ENCODE data around the gene SIDT1. TPM values are rescaled to one million over a fixed set of nuclear protein-coding genes. Genes with fewer than 3 reads are reported as not detected.
A peak's percentile ranks its signal among the peaks of the same experiment; 100 is the strongest.
"Not testable (repeated sequence)": the region's sequence is repeated elsewhere in the genome, so short reads cannot be mapped to it uniquely, and the experiment has no call there.

SIDT1 gene
- total RNA-seq, 1 donor from 2014 or later = 0.78 TPM

DNA sequence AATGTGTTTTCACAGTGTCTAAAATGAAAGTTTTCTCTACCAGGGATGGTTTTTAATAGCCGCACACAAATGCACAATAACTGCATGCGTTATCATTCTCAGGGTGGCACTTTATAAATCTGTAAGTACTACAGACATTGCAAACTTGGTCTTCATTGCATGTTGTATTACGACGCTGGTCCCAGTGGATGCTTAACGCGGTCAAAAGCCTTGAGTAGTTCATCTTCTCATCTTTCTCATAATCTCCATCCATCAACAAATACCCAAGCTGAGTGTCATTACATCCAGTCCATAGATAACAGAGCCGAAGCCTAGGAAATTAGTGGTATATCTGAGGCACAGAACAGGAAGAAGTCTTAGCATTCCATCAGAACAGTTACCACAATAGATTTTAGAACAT, 91.5 kb downstream of the SIDT1 start:
- DNase-seq (no peak), ATAC-seq (ENCODE audit: poor library complexity) (no peak)
- intact Hi-C loops (cut with DNase I) = loop anchor here (10.0 kb wide), 1 partner anchor 121 kb away; the partner anchor contains the start of genes ATP6V1A and NAA50

DNA sequence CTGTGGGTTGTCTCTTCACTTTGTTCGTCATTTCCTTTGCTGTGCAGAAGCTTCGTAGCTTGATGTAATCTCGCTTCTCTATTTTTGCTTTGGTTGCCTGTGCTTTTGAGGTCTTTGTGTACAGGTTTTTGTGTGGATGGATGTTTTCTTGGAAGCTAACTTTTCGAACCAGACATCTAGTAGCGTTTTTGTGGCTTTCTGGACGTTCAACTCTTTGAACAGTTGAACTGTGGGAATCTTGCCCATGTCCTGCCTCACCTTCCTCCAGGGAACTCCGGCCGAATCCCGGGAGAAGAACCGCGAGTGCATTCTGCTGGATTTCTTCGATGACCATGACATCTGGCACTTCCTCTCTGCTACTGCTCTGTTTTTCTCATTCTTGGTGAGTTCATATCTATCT, 93.5 kb downstream of the SIDT1 start:
- DNase-seq (no peak), ATAC-seq (ENCODE audit: poor library complexity) (peak; percentile 55)
- intact Hi-C loops (cut with DNase I) = loop anchor here (5.0 to 10.0 kb wide), 2 partner anchors 119 to 134 kb away; partner anchors contain the start of genes ATP6V1A and NAA50

DNA sequence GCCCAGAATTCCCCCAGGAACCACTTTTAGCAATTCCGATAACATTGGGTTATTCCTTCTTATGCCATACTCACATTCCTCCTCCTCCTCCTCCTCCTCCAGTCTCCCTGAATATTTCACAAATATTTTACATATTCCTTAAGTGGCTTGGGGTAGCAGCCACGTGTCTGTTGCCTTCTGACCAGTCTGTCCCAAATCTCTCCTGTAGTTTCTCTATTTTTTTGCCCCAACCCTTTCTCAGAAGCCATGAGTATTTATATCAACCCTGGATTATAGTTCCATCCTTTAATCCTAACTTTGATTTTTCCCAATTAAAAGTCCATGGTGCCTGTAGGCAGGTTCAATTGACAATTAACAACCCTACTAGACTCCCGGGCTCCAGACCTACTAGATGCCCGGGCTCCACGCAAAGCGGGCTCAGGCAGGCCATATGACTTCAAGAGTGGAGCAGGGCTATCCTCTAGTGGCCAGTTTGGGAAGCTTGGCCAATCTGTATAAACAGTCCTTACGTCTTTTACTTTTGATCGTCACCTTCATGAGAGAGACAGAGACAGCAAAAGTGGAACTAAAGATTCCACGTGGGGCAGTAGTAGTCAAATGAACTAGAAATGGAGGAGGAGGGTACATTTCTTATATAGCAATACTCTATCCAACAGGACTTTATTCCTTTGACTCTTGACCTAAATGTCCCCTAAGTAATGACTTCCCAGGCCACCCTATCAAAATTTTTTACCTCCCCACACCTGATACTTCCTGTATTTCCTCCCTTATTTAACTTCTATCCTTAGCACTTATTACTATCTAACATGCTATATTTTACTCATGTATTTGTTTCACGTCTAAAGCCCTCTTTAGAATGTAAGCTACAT, 94.4 kb downstream of the SIDT1 start:
- DNase-seq = peak; percentile 62

DNA sequence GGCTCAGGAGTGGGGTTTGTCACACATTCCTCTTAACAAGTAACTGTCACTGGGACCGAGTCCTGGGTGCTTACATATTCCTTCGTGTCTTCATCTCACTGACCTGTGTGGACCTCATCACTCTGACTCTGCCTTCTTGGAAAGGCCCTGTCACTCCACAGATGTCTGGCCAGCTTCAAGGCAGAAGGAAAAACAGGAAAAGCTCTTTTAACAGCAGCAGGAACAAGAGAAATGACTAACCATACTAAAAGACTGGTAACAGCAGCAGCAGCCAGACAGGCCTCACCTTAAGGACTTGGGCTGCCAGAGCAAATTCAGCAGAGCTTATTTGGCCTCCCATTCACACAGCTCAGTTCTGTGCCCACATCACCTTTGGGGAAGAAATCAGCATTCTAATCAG, 96.0 kb downstream of the SIDT1 start:
- intact Hi-C loops (cut with DNase I) = loop anchor here (5.0 to 10.0 kb wide), 2 partner anchors 116 to 136 kb away; partner anchors contain the start of genes ATP6V1A and NAA50
- no peak for DNase-seq
- ATAC-seq (ENCODE audit: poor library complexity) = no peak

More for the DNA sequence above, 94.4 kb downstream of the SIDT1 start:
- intact Hi-C loops (cut with DNase I) = loop anchor here (5.0 to 10.0 kb wide), 2 partner anchors 118 to 134 kb away; partner anchors contain the start of genes ATP6V1A and NAA50
- peak; percentile 96 for ATAC-seq (ENCODE audit: poor library complexity)

DNA sequence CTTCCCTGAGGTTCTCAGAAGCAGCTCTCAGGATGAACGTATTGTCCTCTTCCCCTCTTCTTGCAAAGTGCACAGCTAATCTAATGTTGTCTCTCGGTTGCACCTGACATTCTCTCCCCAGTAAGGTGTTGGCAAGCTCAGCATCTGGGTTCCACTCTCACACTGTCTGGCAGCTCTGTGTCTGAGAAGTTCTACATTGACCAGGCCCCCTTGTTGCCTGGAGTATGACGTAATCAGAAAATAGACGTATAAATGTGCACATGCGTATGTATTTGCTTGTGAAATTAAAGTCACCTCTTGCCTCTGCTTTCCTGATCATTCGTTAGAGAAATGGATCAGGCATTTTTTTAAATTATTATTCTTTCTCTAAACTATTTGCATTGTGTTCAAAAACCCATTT, 96.4 kb downstream of the SIDT1 start:
- intact Hi-C loops (cut with DNase I) = loop anchor here (5.0 to 10.0 kb wide), 2 partner anchors 116 to 136 kb away; partner anchors contain the start of genes ATP6V1A and NAA50
- no peak for ATAC-seq (ENCODE audit: poor library complexity)
- DNase-seq = no peak

DNA sequence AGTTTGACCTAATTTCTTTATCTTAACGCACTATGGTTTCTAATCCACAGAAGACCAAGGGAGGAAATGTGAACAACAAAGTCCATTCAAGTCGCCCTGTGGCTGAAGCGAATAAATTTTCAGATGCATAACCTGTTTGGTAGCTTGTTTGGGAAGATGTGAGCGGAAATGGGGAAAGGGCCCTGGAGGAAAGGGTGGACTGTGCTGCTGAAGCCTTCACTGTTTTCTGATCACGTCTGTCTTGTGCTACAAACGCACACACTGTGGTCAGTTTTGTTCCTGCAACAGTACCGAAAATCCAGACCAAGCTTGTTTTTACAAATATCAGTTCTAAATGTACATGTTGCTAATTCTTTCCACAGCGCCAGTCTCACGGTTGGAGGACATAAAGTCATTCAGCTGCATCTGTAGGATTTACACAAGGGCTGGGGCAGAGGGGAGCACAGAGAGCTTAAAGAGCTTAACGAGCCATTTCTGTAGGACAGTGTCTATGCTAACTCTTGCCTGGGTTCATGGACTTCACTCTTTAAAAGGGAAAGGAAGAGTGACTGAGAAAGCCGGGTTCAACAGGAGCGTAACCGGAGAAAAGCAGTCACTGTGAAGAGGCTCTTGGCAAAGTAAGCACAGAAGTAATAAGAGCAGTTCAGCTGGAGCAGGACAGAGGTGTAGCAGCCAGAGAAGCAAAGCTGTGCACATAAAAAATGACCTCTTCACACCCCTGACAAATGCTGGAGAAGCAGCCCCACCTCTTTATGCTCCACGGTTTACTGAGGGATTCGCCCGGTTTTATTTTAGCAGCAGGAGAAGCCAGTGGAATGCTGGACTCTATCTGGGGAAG, 97.4 kb downstream of the SIDT1 start:
- DNase-seq = no peak
- intact Hi-C loops (cut with DNase I) = loop anchor here (5.0 to 10.0 kb wide), 2 partner anchors 115 to 138 kb away; partner anchors contain the start of genes ATP6V1A and NAA50
- ATAC-seq (ENCODE audit: poor library complexity) = no peak

DNA sequence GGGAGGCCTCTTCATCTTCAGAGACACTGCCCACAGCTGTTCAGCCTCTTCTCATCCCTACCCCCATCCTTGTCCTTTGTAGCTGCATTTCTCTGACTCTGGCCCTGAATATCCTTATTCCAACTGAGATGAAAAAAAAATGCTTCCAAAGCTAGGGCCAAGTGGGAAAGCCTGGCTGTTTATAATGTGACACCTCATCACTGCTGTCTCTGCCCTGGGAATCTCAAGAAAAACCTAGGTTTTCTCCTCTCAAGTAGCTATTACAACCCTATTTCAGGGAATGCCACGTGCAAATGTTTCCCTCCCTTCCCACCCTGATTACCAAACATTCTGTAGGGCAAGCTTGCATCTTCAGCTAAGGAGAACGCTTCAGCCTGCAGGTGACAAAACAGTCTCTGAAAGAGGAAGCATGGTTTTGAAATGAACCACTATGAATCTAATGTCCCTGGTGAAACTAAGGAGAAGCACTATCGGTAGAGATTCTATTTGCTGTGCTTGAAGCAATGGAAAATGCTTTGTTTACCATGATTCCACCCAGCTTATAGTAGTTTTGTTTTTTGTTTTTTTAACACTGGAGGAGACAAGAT, 98.7 kb downstream of the SIDT1 start:
- ATAC-seq (ENCODE audit: poor library complexity) (no peak), DNase-seq (no peak)
- intact Hi-C loops (cut with DNase I) = no loop called here

DNA sequence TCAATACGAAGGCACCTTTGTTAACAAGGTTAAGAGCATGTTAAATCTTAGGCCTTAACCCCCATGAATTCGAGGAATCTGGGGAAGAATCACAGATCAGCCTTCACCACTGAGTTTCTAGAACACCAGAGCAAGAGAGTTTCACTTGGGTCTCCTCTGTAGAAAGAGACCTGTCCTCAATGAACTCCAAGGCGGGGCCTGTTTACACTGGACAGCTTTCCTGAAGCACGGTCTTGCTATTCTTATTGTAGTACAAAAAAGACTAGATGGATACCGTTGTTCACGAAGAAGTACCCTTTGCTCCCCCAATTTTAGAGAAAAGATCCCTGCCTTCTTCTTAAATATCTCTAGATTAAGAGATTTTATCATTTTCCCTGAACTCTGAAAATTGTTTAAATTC, 99.2 kb downstream of the SIDT1 start:
- DNase-seq (no peak), ATAC-seq (ENCODE audit: poor library complexity) (no peak)
- intact Hi-C loops (cut with DNase I) = no loop called here

DNA sequence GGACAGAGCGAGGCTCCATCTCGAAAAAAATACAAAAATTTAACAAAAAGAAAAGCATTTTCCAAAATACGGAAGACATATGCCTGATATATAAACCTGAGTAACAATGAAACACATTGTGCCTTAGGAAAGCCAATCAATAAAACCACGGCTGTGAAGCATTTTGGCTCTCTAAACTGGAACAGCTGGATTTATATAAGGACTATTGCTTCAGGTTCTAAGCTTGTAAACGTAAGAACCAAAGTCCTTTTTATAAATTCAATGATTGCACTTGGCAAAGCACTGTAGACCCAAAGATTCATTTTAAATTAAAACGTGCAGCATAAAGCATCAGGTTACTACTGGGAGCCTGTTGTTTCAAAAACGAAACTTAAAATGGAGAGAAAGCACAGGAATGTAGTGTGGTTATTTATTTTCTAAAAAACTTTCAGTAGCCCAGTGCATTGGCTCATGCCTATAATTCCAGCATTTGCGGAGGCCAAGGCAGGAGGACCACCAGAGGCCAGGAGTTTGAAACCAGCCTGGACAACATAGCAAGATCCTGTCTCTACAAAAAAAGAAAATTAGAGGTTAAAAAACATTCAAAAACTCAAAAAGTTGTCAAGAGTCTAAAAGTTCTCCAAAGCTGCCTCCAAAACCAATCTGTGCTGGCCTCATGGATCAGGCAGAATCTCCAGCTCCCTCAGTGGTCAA, 102.6 kb downstream of the SIDT1 start:
- DNase-seq = no peak
- intact Hi-C loops (cut with DNase I) = no loop called here

DNA sequence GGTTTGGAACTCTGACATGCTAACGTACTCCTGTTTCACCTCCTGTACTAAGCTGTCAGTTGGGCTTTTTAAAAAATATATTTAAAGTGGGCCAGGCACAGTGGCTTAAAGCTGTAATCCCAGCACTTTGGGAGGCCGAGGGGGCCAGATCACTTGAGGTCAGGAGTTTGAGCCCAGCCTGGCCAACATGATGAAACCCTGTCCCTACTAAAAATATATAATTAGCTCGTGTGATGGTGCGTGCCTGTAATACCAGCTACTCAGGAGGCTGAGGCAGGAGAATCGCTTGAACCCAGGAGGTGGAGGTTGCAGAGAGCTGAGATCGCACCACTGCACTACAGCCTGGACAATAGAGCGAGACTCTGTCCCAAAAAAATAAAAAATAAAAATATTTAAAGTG, 103.7 kb downstream of the SIDT1 start:
- intact Hi-C loops (cut with DNase I); DNase-seq; ATAC-seq (ENCODE audit: poor library complexity): not testable (repeated sequence)

More for the DNA sequence above, 102.6 kb downstream of the SIDT1 start:
- ATAC-seq (ENCODE audit: poor library complexity) = no peak

DNA sequence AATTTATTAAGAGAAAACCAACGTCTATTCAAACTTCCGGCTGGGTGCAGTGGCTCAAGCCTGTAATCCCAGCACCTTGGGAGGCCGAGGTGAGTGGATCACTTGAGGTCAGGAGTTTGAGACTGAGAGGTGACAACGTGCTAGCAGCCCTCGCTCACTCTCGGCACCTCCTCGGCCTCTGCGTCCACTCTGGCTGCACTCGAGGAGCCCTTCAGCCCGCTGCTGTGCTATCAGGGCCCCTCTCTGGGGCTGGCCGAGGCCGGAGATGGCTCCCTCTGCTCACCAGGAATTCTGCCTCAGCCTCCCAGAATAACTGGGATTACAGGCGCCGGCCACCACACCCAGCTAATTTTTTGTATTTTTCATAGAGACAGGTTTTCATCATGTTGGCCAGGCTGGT, 105.4 kb downstream of the SIDT1 start:
- intact Hi-C loops (cut with DNase I) = no loop called here
- no peak for ATAC-seq (ENCODE audit: poor library complexity)
- DNase-seq = no peak

DNA sequence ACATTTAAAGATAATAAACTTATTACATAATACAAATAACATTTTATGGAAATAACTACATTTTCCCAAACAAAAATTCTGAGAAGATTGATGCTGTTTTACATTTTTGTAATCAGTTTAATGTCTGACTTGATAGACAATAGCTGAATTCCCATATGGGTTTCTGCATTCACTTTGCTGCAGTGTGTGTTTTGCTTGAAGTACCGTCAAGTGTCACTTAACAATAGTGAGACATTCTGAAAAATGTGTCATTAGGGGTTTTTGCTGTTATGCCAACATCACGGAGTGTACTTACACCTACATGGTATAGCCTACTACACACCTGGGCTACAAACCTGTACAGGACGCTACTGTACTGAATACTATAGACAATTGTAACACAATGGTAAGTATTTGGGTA, 106.6 kb downstream of the SIDT1 start:
- ATAC-seq (ENCODE audit: poor library complexity) (no peak), DNase-seq (no peak)
- intact Hi-C loops (cut with DNase I) = no loop called here

DNA sequence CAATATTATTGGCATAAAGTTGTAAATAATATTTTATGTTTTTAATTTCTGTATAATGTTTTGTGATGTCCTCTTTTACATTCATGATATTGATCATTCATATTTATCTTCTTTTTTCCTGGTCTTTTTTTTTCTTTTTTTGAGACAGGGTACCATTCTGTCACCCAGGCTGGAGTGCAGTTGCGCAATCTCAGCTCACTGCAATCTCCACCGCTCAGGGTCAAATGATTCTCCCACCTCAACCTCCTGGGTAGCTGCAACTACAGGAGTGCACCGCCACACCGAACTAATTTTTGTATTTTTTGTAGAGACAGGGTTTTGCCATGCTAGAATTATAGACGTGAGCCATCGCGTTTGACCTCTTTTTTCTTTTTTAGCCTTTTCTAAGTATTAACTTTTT, 111.2 kb downstream of the SIDT1 start:
- DNase-seq = no peak
- ATAC-seq (ENCODE audit: poor library complexity) = no peak
- intact Hi-C loops (cut with DNase I) = no loop called here

DNA sequence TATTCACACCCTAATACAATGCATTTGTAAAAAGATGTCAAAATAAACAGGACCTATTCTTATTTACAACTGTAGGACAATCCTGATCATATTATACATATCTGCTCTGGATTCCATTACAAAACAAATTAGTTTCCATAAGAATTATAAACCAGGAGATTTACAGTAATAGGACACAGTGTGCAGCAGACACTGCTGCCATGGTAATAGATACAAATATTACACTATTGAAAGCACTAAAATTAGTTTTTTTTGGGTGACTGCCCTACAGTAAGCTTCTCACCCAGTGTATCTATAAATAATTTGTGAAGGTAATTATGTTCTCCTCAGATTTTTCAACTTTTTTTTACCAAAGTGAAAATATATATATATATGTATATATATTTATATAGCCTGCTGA, 116.2 kb downstream of the SIDT1 start:
- intact Hi-C loops (cut with DNase I) = no loop called here
- ATAC-seq (ENCODE audit: poor library complexity) (peak; percentile 77), DNase-seq (no peak)

DNA sequence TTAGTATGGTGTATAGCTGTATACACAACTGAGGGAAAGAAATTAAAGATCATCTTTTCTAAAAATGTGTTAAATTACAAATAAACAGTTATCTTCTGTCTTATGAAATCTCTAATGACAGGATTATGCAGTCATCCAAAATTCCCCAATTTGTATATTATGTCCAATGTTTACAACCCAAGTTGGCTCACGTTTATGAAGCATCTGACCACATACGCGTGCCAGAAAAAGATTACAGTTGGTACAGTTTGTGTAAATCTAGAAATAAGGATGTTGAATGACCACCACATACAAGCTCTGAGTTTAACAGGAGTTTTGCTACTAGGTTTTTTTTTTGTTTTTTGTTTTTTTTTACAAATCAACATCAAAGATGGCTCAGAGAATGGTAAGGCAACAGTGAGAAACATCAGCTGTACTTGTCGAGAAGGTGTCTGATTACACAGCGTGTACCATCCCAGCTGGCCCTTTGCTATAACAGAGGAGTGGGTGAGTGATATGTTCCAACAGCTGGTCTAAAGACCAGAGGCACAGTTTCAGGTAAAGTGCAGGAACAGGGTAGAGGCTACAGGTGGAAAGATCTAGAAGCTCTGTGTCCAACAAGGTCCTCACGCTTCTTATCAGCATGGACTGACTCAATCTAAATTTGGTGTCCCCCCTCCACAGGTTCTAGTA, 117.0 kb downstream of the SIDT1 start:
- intact Hi-C loops (cut with DNase I) = no loop called here
- no peak for ATAC-seq (ENCODE audit: poor library complexity)

DNA sequence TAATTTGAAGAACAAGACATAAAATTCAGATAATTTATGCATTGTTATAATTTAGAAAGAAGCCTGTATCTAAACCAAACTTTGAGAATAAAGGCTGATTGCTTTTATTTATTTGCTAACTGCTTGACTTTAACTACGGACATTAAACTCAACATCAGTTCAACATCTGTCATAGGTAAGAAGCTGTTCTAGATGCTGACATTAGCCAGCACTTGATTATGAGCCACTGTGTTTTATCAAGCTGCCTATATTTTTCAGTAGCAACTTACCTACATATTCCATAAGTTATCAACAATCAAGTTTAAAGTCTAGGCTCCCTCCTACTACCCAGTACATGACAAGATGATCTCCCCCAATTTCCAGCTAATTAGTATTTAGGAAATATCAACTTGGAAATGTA, 122.0 kb downstream of the SIDT1 start:
- ATAC-seq (ENCODE audit: poor library complexity) = no peak
- intact Hi-C loops (cut with DNase I) = no loop called here

More for the DNA sequence above, 117.0 kb downstream of the SIDT1 start:
- DNase-seq = no peak

DNA sequence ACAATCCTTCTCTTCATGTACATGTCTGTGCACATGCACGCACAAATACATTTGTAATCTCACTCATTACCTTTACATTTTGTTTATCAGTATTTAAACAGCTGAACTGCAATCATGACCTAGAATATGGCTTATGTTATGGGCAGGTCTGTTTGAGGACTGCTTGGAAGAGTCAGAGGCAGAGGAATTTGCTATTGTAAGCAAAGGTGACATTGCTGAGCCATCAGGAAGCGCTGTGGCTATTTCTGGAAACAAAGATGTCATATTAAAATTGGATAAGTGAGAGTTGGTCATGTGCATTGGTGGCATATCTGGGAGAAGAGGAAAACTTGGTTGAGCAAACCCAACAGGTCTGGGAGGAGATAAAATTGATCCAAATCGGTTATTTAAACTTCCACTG, 122.5 kb downstream of the SIDT1 start:
- ATAC-seq (ENCODE audit: poor library complexity) (peak; percentile 76), DNase-seq (no peak)
- intact Hi-C loops (cut with DNase I) = no loop called here

More for the DNA sequence above, 122.0 kb downstream of the SIDT1 start:
- DNase-seq = no peak

DNA sequence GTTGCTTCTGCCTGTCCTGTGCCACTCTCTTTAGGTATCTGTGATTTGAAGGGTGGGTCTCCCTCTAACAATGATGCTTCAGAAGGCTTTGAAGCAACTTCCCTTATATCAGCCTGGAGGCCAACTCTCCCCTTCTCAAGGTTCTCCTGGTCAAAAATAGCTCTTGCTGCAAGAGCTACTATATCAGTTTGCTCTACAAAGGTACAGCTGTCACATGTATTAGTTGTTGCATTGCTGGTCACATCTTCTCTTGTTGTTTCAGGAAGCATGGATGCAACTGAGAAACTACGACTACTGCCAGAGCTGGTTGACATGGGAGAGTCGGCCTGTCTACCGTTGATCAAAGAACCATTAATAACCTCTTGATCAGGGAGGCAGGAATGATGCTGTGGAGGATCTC, 125.8 kb downstream of the SIDT1 start:
- ATAC-seq (ENCODE audit: poor library complexity) (no peak), DNase-seq (no peak)
- intact Hi-C loops (cut with DNase I) = no loop called here

Measured in Right ventricle myocardium superior (tissue), 1 donor.